Measurements from ENCODE around the gene WWOX.

The WWOX gene

GRCh38 chr16:78122774-78123315, 23.4 kb downstream of the WWOX start:
- DNase-seq: peak; percentile 35
- Mint-ChIP-seq H3K4me1 (ENCODE audit: low read depth) (peaks cover 7% of the 10 kb centered on the region), H3K27ac (no peak overlapping the region)

GRCh38 chr16:78125112-78125844, 25.8 kb downstream of the WWOX start:
- Mint-ChIP-seq H3K4me3 (no peak overlapping the region), H3K27me3 (no peaks in the 10 kb centered on the region), H3K27ac (no peak overlapping the region), H3K4me1 (ENCODE audit: low read depth) (peaks cover 7% of the 10 kb centered on the region), H3K36me3 (ENCODE audit: low read depth) (peaks cover 27% of the 10 kb centered on the region), H3K9me3 (no peaks in the 10 kb centered on the region)
- DNase-seq: no peak

More at GRCh38 chr16:78122774-78123315, 23.4 kb downstream of the WWOX start:
- H3K27me3 Mint-ChIP-seq: no peaks in the 10 kb centered on the region
- no peak overlapping the region for H3K4me3 Mint-ChIP-seq
- peaks cover 31% of the 10 kb centered on the region for H3K36me3 Mint-ChIP-seq (ENCODE audit: low read depth)
- H3K9me3 Mint-ChIP-seq: no peaks in the 10 kb centered on the region

- H3K4me3 Mint-ChIP-seq: no peak overlapping the region
- peaks cover 7% of the 10 kb centered on the region for H3K4me1 Mint-ChIP-seq (ENCODE audit: low read depth)
- H3K27me3 Mint-ChIP-seq: no peaks in the 10 kb centered on the region
- H3K9me3 Mint-ChIP-seq: no peaks in the 10 kb centered on the region
- H3K27ac Mint-ChIP-seq: no peak overlapping the region
- no peak for DNase-seq
- H3K36me3 Mint-ChIP-seq (ENCODE audit: low read depth): peaks cover 28% of the 10 kb centered on the region
These were observed 27.2 kb downstream of the WWOX start for GRCh38 chr16:78126662-78127061.

GRCh38 chr16:78127130-78127529, 27.7 kb downstream of the WWOX start:
- no peak for DNase-seq
- Mint-ChIP-seq H3K9me3 (no peaks in the 10 kb centered on the region), H3K4me3 (no peak overlapping the region), H3K4me1 (ENCODE audit: low read depth) (peaks cover 7% of the 10 kb centered on the region), H3K36me3 (ENCODE audit: low read depth) (peaks cover 28% of the 10 kb centered on the region), H3K27ac (no peak overlapping the region), H3K27me3 (no peaks in the 10 kb centered on the region)

GRCh38 chr16:78128913-78129312, 29.5 kb downstream of the WWOX start:
- H3K4me1 Mint-ChIP-seq (ENCODE audit: low read depth): peaks cover 5% of the 10 kb centered on the region

GRCh38 chr16:78129349-78129748, 29.9 kb downstream of the WWOX start:
- Mint-ChIP-seq H3K27ac (no peak overlapping the region), H3K27me3 (no peaks in the 10 kb centered on the region), H3K9me3 (no peaks in the 10 kb centered on the region), H3K4me3 (no peak overlapping the region), H3K4me1 (ENCODE audit: low read depth) (peaks cover 5% of the 10 kb centered on the region), H3K36me3 (ENCODE audit: low read depth) (peaks cover 31% of the 10 kb centered on the region)
- DNase-seq: no peak

More at GRCh38 chr16:78128913-78129312, 29.5 kb downstream of the WWOX start:
- Mint-ChIP-seq H3K9me3 (no peaks in the 10 kb centered on the region), H3K4me3 (no peak overlapping the region), H3K36me3 (ENCODE audit: low read depth) (peaks cover 31% of the 10 kb centered on the region), H3K27ac (no peak overlapping the region), H3K27me3 (no peaks in the 10 kb centered on the region)
- DNase-seq: no peak

- Mint-ChIP-seq H3K4me1 (ENCODE audit: low read depth) (peaks cover 12% of the 10 kb centered on the region), H3K27me3 (no peaks in the 10 kb centered on the region), H3K36me3 (ENCODE audit: low read depth) (peaks cover 29% of the 10 kb centered on the region), H3K27ac (no peak overlapping the region), H3K9me3 (no peaks in the 10 kb centered on the region), H3K4me3 (no peak overlapping the region)
- no peak for DNase-seq
These were observed 30.7 kb downstream of the WWOX start for GRCh38 chr16:78130083-78130608.

GRCh38 chr16:78130950-78131349, 31.5 kb downstream of the WWOX start:
- DNase-seq: no peak
- H3K4me3 Mint-ChIP-seq: no peak overlapping the region
- H3K4me1 Mint-ChIP-seq (ENCODE audit: low read depth): peaks cover 15% of the 10 kb centered on the region
- no peaks in the 10 kb centered on the region for H3K27me3 Mint-ChIP-seq
- peaks cover 29% of the 10 kb centered on the region for H3K36me3 Mint-ChIP-seq (ENCODE audit: low read depth)
- no peaks in the 10 kb centered on the region for H3K9me3 Mint-ChIP-seq
- H3K27ac Mint-ChIP-seq: no peak overlapping the region

- DNase-seq: no peak
- Mint-ChIP-seq H3K9me3 (no peaks in the 10 kb centered on the region), H3K36me3 (ENCODE audit: low read depth) (peaks cover 25% of the 10 kb centered on the region)
These were observed 34.5 kb downstream of the WWOX start for GRCh38 chr16:78133919-78134318.

GRCh38 chr16:78134944-78135619, 35.6 kb downstream of the WWOX start:
- Mint-ChIP-seq H3K36me3 (ENCODE audit: low read depth) (peaks cover 13% of the 10 kb centered on the region), H3K4me1 (ENCODE audit: low read depth) (peaks cover 10% of the 10 kb centered on the region), H3K4me3 (no peak overlapping the region), H3K9me3 (no peaks in the 10 kb centered on the region), H3K27me3 (no peaks in the 10 kb centered on the region), H3K27ac (no peak overlapping the region)
- DNase-seq: no peak

More at GRCh38 chr16:78133919-78134318, 34.5 kb downstream of the WWOX start:
- Mint-ChIP-seq H3K4me3 (no peak overlapping the region), H3K27ac (no peak overlapping the region), H3K27me3 (no peaks in the 10 kb centered on the region), H3K4me1 (ENCODE audit: low read depth) (peaks cover 10% of the 10 kb centered on the region)

- Mint-ChIP-seq H3K27ac (no peak overlapping the region), H3K4me1 (ENCODE audit: low read depth) (peaks cover 10% of the 10 kb centered on the region), H3K36me3 (ENCODE audit: low read depth) (peaks cover 3% of the 10 kb centered on the region), H3K4me3 (no peak overlapping the region), H3K27me3 (no peaks in the 10 kb centered on the region), H3K9me3 (no peaks in the 10 kb centered on the region)
- no peak for DNase-seq
These were observed 37.7 kb downstream of the WWOX start for GRCh38 chr16:78137179-78137578.

GRCh38 chr16:78137782-78138616, 38.5 kb downstream of the WWOX start:
- H3K36me3 Mint-ChIP-seq (ENCODE audit: low read depth): no peaks in the 10 kb centered on the region
- H3K27me3 Mint-ChIP-seq: no peaks in the 10 kb centered on the region
- H3K9me3 Mint-ChIP-seq: no peaks in the 10 kb centered on the region
- H3K4me3 Mint-ChIP-seq: no peak overlapping the region
- no peak overlapping the region for H3K27ac Mint-ChIP-seq
- DNase-seq: no peak
- peaks cover 10% of the 10 kb centered on the region for H3K4me1 Mint-ChIP-seq (ENCODE audit: low read depth)

- H3K4me1 Mint-ChIP-seq (ENCODE audit: low read depth): no peaks in the 10 kb centered on the region
- no peak for DNase-seq
These were observed 41.5 kb downstream of the WWOX start for GRCh38 chr16:78140818-78141466.

GRCh38 chr16:78142788-78143187, 43.3 kb downstream of the WWOX start:
- H3K27ac Mint-ChIP-seq: no peak overlapping the region
- H3K4me1 Mint-ChIP-seq (ENCODE audit: low read depth): no peaks in the 10 kb centered on the region
- no peak for DNase-seq
- H3K27me3 Mint-ChIP-seq: no peaks in the 10 kb centered on the region
- no peaks in the 10 kb centered on the region for H3K9me3 Mint-ChIP-seq
- no peak overlapping the region for H3K4me3 Mint-ChIP-seq
- no peaks in the 10 kb centered on the region for H3K36me3 Mint-ChIP-seq (ENCODE audit: low read depth)

More at GRCh38 chr16:78140818-78141466, 41.5 kb downstream of the WWOX start:
- Mint-ChIP-seq H3K36me3 (ENCODE audit: low read depth) (no peaks in the 10 kb centered on the region), H3K9me3 (no peaks in the 10 kb centered on the region), H3K4me3 (no peak overlapping the region), H3K27ac (no peak overlapping the region), H3K27me3 (no peaks in the 10 kb centered on the region)
